RWPE1 (cell line): Measurements from ENCODE around the gene AIRE.

ENCODE experiments used
- CTCF ChIA-PET: fragments of 350-600 bp; sonication (Branson Sonifier 250); formaldehyde crosslinking; extraction: SDS; loops from one replicate; lab custom pipeline; 2021; lab: Yijun Ruan, JAX
- POLR2A ChIA-PET: fragments of 400-600 bp; formaldehyde crosslinking; extraction: SDS; loops from one replicate; lab custom pipeline; 2020; ENCODE audit warnings: antibody characterized with exemption; ENCODE audit not compliant: low non-redundant PET; lab: Yijun Ruan, JAX
- DNase-seq: peaks from one replicate; pipeline ENCODE4 v3.0.0; 2012; ENCODE audit warnings: low spot score
- H3K27ac ChIP-seq: fragments of 450-650 bp; 2 replicates; pipeline ENCODE4 v1.5.1; 2017
- TF ChIP-seq, protein P1 (sequence below): fragments of 450-650 bp; conservative IDR thresholded peaks from 2 replicates; pipeline ENCODE4 v1.5.1; 2017; ENCODE audit warnings: low read depth, mild to moderate bottlenecking

Gene AIRE

DNA sequence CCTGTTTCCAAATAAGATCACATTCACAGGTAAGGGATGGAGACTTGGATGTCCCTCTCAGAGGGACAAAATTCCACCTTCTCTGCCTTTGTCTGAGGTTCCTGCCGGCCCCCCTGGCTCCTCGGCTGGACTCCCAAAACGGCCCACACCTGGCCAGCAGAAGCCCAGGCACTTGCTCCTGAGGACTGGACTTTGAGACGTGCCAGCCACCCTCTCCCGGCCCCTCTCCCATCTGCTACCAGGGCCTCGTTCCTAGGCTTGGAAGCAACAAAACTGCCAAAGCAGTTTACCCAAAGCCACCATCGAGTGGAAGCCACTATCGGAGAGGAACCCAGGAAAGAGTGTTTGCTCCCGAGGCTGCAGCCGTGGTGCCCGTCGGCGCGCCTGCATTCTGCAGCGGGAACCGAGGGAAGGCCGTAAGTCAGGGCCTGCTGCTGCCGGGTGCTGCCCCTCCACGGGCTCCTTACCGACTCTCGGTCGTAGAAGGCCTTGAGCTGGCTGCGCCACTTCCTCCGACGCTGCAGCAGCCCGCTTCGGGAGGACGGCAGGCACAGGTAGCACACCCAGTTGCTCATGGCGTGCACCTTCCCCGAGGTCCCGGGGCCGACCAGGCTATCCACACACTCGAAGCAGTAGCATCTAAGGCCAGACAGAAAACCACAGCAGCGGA, 27.5 kb upstream of the AIRE start:
- POLR2A ChIA-PET: no interaction called here
- no peak overlapping the region for H3K27ac ChIP-seq
- TF ChIP-seq, protein P1, sequence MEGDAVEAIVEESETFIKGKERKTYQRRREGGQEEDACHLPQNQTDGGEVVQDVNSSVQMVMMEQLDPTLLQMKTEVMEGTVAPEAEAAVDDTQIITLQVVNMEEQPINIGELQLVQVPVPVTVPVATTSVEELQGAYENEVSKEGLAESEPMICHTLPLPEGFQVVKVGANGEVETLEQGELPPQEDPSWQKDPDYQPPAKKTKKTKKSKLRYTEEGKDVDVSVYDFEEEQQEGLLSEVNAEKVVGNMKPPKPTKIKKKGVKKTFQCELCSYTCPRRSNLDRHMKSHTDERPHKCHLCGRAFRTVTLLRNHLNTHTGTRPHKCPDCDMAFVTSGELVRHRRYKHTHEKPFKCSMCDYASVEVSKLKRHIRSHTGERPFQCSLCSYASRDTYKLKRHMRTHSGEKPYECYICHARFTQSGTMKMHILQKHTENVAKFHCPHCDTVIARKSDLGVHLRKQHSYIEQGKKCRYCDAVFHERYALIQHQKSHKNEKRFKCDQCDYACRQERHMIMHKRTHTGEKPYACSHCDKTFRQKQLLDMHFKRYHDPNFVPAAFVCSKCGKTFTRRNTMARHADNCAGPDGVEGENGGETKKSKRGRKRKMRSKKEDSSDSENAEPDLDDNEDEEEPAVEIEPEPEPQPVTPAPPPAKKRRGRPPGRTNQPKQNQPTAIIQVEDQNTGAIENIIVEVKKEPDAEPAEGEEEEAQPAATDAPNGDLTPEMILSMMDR: no peak
- CTCF ChIA-PET: no interaction called here
- no peak for DNase-seq

DNA sequence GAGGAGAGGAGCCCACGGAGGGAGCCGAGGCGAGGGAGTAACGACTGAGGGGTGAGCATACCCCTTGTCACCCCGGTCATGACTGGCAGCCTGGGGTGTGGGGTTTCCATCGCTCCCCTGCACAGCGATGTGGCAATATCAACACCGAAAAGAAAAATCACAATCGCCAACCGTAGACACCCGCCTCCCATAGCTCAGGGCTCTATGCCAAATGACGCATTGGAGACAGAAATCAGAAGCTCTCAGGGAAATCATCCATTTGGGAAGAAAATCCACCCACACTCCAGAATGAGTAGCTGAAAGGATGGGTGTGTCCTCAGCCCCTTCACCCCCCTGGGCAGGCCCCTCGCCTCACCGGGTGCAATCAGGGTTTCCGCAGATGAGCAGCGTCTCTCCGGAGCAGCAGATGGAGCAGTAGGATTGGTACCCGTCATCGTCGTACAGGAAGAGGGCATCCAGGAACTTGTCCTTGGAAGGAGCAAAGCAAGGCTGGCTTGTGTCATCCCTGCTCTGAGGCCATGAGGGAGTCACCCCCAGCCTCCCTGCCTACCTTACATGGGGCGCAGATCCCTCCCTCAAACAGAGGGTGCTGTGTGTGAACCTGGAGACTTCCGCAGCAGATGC, 26.5 kb upstream of the AIRE start:
- no peak for DNase-seq
- no peak overlapping the region for H3K27ac ChIP-seq
- TF ChIP-seq, protein P1: no peak
- ChIA-PET POLR2A (no interaction called here), CTCF (no interaction called here)

DNA sequence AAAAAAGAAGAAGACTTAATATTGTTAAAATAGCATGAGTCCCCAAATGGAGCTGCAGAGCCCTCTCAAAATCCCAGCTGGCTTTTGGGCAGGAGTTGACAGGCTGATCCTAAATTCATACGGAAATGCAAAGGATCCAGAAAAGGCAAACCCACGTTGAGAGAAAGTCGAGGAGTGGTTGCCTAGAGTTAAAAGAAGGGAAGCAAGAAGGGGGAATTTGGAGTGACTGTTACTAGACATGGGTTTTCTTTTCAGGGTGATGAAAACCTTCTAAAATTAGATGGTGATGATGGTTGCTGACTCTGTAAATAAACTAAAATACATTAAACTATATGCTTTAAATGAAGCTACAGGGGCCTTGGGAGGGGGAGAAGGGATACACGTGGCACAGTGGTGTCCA, 25.6 kb upstream of the AIRE start:
- POLR2A ChIA-PET: no interaction called here
- H3K27ac ChIP-seq: no peak overlapping the region
- TF ChIP-seq, protein P1: no peak
- CTCF ChIA-PET: interaction anchor here (0.6 kb wide), 1 partner anchor 185 kb away, joined by 5 read pairs; no protein-coding TSS in a partner anchor
- no peak for DNase-seq

DNA sequence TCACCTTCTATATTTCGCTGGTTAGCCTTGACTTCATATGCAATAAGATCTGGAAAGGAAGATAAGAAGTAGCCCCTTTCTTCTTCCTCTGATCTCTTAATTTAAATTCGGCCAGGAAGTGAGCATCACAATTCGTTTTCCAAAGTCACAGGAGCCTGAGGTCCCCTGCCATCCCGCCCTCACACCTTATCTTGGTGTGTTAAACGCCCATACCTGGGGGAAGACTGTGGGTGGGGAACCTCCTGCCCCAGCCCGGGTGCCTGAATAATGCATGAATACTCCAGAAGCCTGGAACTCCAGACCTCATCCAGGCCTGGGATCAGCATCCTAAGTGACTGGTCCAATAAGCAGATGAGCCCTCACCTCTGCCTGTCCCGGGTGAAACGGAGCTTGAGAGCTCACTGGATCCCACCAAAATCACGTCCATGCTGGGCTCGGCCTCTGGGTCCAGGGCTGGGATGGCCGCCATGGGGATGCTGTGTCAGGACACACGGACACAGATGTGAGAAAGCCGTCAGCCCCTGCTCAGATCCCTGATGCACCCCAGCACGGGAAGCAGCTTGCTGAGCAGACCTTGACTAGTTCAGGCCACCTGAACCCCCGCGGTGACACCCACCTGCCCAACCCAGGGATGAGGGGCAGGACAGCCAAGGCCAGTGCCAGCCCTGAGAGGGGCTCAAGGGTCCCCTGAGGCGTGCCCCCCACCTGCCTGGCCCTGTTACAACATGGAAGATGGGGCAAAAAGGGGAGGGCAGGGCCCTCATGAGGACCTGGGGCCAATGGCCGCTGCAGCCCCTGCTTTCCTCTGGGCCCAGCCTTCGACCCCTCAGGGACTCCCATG, 24.7 kb upstream of the AIRE start:
- TF ChIP-seq, protein P1: no peak
- ChIA-PET CTCF (interaction anchor here (0.5 kb wide), 1 partner anchor 225 kb away, joined by 4 read pairs; no protein-coding TSS in a partner anchor), POLR2A (no interaction called here)
- H3K27ac ChIP-seq: no peak overlapping the region
- DNase-seq: no peak

DNA sequence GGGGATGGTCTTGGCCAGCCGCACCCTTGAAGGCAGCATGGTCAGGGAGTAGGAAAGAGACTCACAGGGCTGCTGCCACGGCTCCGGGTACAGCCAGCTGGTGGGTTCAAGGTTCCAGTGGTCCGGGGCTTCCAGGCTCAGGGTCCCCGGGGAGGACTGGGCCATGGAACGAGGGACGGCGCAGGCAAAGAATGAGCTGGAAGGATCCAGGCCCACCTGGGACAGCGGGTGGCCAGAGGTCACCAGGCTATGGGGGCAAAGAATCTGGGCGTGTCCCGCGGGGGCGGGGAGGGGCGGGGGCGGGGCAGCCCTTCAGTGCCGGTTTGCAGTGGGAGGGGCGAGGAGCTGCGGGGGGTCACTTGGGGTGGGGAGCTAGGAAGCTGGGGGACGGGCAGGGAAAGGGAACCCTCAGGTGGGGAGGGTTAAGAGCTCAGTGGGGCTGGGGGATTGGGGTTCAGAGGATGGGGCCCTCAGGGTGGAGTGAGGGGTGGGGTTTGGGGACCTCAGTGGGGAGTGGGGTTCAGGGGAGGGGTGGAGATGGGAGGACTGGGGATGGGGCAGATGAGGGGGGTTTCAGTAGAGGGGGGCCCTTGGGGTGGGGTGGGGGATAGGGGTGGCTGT, 23.9 kb upstream of the AIRE start, which contains the start of gene DNMT3L:
Gene DNMT3L, minus strand, starts transcription at position 223 of the 621 bp plus-strand sequence. CDS start 638 bp downstream, outside the sequence.
- TF ChIP-seq, protein P1: no peak
- POLR2A ChIA-PET: no interaction called here
- CTCF ChIA-PET: no interaction called here

More for the DNA sequence above, 23.9 kb upstream of the AIRE start, which contains the start of gene DNMT3L:
- no peak for DNase-seq
- no peak within 1 kb of the TSS for H3K27ac ChIP-seq
